ENCODE results near the gene ADAT1. TPM values are rescaled to one million over a fixed set of nuclear protein-coding genes. Genes with fewer than 3 reads are reported as not detected.

ADAT1 gene
- total and polyA plus RNA-seq, 2 of the 13 experiments (the other 11 are each of a cell fraction or from before 2014, with no cell fraction given): 18.4 to 40.8 TPM

DNA sequence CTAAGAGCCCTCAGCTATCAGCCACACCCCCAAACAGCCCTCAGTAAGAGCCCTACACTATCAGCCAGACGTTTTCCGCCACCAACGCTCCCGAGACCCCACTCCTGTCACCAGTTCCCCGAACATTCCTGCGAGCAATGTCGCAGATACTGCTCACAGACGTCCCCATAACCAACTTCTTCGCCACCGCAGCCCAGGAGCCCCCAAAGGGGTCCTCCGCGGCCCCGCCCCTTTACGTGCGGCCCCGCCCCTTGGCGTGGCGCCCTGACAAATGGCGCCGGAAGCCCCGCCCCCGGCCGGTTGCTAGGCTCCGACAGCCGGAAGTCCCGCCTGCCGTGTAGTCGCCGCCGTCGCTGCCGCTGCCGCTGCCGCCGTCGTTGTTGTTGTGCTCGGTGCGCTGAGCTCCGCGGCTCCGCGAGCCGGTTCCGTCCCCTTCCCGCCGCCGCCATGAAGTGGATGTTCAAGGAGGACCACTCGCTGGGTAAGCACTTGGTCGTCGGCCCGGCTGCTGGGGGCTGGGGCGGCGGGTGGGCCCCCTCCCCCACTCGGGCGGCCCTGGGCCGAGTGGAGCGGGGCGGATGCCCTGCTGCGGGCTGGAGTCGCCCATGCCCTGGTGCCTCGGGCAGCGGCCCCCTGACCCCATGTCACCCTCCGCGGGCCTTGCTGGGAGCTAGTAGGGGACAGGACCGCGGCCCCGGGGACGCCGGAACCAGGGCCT lies 56.9 kb downstream of the ADAT1 start, which contains the start of gene GABARAPL2 (continued):
- TF ChIP-seq, protein P1, sequence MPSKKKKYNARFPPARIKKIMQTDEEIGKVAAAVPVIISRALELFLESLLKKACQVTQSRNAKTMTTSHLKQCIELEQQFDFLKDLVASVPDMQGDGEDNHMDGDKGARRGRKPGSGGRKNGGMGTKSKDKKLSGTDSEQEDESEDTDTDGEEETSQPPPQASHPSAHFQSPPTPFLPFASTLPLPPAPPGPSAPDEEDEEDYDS (CRISPR knock-in tag; IDR thresholded peaks at IDR 0.05): peak; percentile 90
- TF ChIP-seq ZC3H13 (CRISPR knock-in tag; IDR thresholded peaks at IDR 0.05) (peak; percentile 59; the same call in 1 of the 2 replicates), ETV6 (CRISPR knock-in tag; conservative IDR thresholded peaks at IDR 0.05) (no peak), REL (CRISPR knock-in tag; conservative IDR thresholded peaks at IDR 0.05) (peak; percentile 89; the same call in 1 of the 2 replicates), ZNF468 (CRISPR knock-in tag; IDR thresholded peaks at IDR 0.05) (no peak), KMT2B (CRISPR knock-in tag; IDR thresholded peaks at IDR 0.05) (peak; percentile 91), GZF1 (CRISPR knock-in tag; IDR thresholded peaks at IDR 0.05) (peak; percentile 52), ZNF337 (CRISPR knock-in tag; IDR thresholded peaks at IDR 0.05; ENCODE audit: borderline replicate concordance, low read depth) (peak; percentile 77; the same call in 1 of the 2 replicates), MTF2 (CRISPR knock-in tag; IDR thresholded peaks at IDR 0.05; ENCODE audit: borderline replicate concordance) (0 out of 2 replicates have a peak, but pooled peaks have one; percentile 7), ZFY (CRISPR knock-in tag; IDR thresholded peaks at IDR 0.05) (peak; percentile 95), KLF9 (CRISPR knock-in tag; IDR thresholded peaks at IDR 0.05; ENCODE audit: low read depth) (peak; percentile 76; the same call in 1 of the 2 replicates), ZKSCAN1 (IDR thresholded peaks at IDR 0.05; ENCODE audit: low read length) (no peak), ZNF282 (IDR thresholded peaks at IDR 0.05; ENCODE audit: partially characterized antibody) (no peak), FOXA1 (IDR thresholded peaks at IDR 0.05) (no peak), FOXA1 (CRISPR knock-in tag; IDR thresholded peaks at IDR 0.05) (0 out of 2 replicates have a peak, but pooled peaks have one; percentile 19), ZNF550 (CRISPR knock-in tag; IDR thresholded peaks at IDR 0.05; ENCODE audit: borderline replicate concordance) (peak; percentile 72; the same call in 1 of the 2 replicates), ZNF44 (CRISPR knock-in tag; IDR thresholded peaks at IDR 0.05) (peak; percentile 72; the same call in 1 of the 2 replicates)
- TF ChIP-seq, protein P2, sequence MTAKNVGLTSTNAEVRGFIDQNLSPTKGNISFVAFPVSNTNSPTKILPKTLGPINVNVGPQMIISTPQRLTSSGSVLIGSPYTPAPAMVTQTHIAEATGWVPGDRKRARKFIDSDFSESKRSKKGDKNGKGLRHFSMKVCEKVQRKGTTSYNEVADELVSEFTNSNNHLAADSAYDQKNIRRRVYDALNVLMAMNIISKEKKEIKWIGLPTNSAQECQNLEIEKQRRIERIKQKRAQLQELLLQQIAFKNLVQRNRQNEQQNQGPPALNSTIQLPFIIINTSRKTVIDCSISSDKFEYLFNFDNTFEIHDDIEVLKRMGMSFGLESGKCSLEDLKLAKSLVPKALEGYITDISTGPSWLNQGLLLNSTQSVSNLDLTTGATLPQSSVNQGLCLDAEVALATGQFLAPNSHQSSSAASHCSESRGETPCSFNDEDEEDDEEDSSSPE (CRISPR knock-in tag; IDR thresholded peaks at IDR 0.05): peak; percentile 34; the same call in 1 of the 2 replicates
- TF ChIP-seq, protein P3, sequence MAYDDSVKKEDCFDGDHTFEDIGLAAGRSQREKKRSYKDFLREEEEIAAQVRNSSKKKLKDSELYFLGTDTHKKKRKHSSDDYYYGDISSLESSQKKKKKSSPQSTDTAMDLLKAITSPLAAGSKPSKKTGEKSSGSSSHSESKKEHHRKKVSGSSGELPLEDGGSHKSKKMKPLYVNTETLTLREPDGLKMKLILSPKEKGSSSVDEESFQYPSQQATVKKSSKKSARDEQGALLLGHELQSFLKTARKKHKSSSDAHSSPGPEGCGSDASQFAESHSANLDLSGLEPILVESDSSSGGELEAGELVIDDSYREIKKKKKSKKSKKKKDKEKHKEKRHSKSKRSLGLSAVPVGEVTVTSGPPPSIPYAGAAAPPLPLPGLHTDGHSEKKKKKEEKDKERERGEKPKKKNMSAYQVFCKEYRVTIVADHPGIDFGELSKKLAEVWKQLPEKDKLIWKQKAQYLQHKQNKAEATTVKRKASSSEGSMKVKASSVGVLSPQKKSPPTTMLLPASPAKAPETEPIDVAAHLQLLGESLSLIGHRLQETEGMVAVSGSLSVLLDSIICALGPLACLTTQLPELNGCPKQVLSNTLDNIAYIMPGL (CRISPR knock-in tag; IDR thresholded peaks at IDR 0.05; ENCODE audit: borderline replicate concordance in 1 of 2, low read depth in 1 of 2): peak; percentile 92 to 93
- TF ChIP-seq, protein P4, sequence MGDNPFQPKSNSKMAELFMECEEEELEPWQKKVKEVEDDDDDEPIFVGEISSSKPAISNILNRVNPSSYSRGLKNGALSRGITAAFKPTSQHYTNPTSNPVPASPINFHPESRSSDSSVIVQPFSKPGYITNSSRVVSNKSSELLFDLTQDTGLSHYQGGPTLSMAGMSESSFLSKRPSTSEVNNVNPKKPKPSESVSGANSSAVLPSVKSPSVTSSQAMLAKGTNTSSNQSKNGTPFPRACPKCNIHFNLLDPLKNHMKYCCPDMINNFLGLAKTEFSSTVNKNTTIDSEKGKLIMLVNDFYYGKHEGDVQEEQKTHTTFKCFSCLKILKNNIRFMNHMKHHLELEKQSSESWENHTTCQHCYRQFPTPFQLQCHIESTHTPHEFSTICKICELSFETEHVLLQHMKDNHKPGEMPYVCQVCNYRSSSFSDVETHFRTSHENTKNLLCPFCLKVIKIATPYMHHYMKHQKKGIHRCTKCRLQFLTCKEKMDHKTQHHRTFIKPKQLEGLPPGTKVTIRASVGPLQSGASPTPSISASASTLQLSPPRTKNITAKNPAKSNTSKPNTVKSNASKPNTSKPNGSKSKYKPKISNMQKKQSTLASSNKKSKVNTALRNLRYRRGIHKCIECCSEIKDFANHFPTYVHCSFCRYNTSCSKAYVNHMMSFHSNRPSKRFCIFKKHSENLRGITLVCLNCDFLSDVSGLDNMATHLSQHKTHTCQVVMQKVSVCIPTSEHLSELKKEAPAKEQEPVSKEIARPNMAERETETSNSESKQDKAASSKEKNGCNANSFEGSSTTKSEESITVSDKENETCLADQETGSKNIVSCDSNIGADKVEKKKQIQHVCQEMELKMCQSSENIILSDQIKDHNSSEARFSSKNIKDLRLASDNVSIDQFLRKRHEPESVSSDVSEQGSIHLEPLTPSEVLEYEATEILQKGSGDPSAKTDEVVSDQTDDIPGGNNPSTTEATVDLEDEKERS (CRISPR knock-in tag; IDR thresholded peaks at IDR 0.05): 0 out of 2 replicates have a peak, but pooled peaks have one; percentile 73
- TF ChIP-seq, protein P5, sequence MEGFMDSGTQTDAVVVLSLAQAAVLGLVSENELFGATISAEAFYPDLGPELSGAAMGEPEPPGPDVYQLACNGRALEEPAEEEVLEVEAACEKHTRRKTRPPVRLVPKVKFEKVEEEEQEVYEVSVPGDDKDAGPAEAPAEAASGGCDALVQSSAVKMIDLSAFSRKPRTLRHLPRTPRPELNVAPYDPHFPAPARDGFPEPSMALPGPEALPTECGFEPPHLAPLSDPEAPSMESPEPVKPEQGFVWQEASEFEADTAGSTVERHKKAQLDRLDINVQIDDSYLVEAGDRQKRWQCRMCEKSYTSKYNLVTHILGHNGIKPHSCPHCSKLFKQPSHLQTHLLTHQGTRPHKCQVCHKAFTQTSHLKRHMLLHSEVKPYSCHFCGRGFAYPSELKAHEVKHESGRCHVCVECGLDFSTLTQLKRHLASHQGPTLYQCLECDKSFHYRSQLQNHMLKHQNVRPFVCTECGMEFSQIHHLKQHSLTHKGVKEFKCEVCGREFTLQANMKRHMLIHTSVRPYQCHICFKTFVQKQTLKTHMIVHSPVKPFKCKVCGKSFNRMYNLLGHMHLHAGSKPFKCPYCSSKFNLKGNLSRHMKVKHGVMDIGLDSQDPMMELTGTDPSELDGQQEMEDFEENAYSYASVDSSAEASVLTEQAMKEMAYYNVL (CRISPR knock-in tag; IDR thresholded peaks at IDR 0.05; ENCODE audit: borderline replicate concordance): peak; percentile 50; the same call in 1 of the 2 replicates
